ACC112 (cell line): ENCODE data around the gene PHF21B.

Source experiments
- H2AFZ ChIP-seq: fragments of 200-600 bp; sonication (generic); one replicate; pipeline ENCODE4 v1.6.0; 2017; ENCODE audit warnings: antibody characterized with exemption, low read length; ENCODE audit not compliant: unreplicated experiment
- H3K27ac ChIP-seq: fragments of 200-600 bp; sonication (generic); 2 replicates; pipeline ENCODE4 v1.5.1; 2014; ENCODE audit warnings: low read depth, mild to moderate bottlenecking, antibody characterized with exemption, low read length, moderate library complexity
- H3K27me3 ChIP-seq: fragments of 200-600 bp; sonication (generic); 2 replicates; pipeline ENCODE4 v1.6.1; 2014; ENCODE audit warnings: mild to moderate bottlenecking, antibody characterized with exemption, low read length, moderate library complexity, mixed read lengths; ENCODE audit not compliant: insufficient read depth
- H3K36me3 ChIP-seq: fragments of 200-600 bp; sonication (generic); 2 replicates; pipeline ENCODE4 v1.6.1; 2016; ENCODE audit warnings: mild to moderate bottlenecking, antibody characterized with exemption, low read length, moderate library complexity, mixed read lengths; ENCODE audit not compliant: insufficient read depth
- H3K4me1 ChIP-seq: fragments of 200-600 bp; sonication (generic); one replicate; pipeline ENCODE4 v1.6.1; 2016; ENCODE audit warnings: low read length, mixed read lengths; ENCODE audit not compliant: insufficient read depth, unreplicated experiment, control insufficient read depth
- H3K4me3 ChIP-seq: fragments of 200-600 bp; sonication (generic); 2 replicates; pipeline ENCODE4 v1.5.1; 2014; ENCODE audit warnings: mild to moderate bottlenecking, low read depth, low read length
- H3K79me2 ChIP-seq: fragments of 200-600 bp; sonication (generic); one replicate; pipeline ENCODE4 v1.6.0; 2016; ENCODE audit warnings: low read length; ENCODE audit not compliant: control insufficient read depth, unreplicated experiment, insufficient read depth

Gene PHF21B

DNA sequence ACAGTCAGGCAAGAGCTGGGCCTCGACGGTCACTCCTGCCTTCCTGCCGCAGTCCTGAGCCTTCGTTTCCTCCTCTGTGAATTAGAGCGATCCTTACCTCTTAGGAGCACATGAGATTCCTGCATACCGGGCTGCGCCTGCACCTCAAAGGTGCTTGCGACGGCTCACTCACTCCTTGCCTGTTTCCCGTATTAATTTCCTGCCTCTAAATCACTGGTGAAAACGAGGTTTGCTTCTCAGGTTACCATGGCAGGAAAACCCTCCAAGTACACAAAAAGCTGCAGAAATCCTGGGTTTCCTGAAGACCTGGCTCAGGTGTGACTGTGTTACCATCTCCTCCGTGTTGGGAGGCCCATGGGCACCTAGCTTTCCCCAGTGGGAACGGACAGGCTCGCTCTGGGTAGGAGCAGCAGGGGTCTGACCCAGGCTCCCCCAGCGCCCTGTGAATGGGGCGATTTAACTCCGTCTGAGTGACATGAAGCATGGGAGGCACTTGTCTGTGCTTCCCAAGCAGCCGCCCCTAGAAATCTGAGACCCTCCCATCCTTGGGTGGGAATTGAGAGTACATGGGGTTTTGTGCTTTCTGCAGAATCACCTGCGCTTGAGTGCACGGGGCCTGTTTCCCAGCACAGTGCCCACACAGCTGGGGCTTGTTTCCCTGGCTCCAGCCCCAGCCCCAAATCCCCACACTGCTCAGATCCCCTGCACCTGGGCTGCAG is 64.8 kb downstream of the PHF21B start:
- no peaks in the 10 kb centered on the region for H3K4me1 ChIP-seq
- H3K36me3 ChIP-seq: no peaks in the 10 kb centered on the region
- peaks cover 12% of the 10 kb centered on the region for H3K27me3 ChIP-seq
- H3K79me2 ChIP-seq: no peaks in the 10 kb centered on the region
- H2AFZ ChIP-seq: no peak overlapping the region
- no peak overlapping the region for H3K27ac ChIP-seq
- H3K4me3 ChIP-seq: no peak overlapping the region

- no peaks in the 10 kb centered on the region for H3K4me1 ChIP-seq
- no peak overlapping the region for H3K4me3 ChIP-seq
- H3K27ac ChIP-seq: no peak overlapping the region
- no peaks in the 10 kb centered on the region for H3K36me3 ChIP-seq
- H2AFZ ChIP-seq: no peak overlapping the region
- H3K79me2 ChIP-seq: no peaks in the 10 kb centered on the region
- peaks cover 12% of the 10 kb centered on the region for H3K27me3 ChIP-seq
These were observed 66.0 kb downstream of the PHF21B start for GRCh38 chr22:44943701-44944324.

- Histone ChIP-seq H3K4me1 (no peaks in the 10 kb centered on the region), H2AFZ (no peak overlapping the region), H3K36me3 (no peaks in the 10 kb centered on the region), H3K79me2 (no peaks in the 10 kb centered on the region), H3K4me3 (no peak overlapping the region), H3K27ac (no peak overlapping the region), H3K27me3 (peaks cover 12% of the 10 kb centered on the region)
These were observed 66.7 kb downstream of the PHF21B start for GRCh38 chr22:44942979-44943700.

DNA sequence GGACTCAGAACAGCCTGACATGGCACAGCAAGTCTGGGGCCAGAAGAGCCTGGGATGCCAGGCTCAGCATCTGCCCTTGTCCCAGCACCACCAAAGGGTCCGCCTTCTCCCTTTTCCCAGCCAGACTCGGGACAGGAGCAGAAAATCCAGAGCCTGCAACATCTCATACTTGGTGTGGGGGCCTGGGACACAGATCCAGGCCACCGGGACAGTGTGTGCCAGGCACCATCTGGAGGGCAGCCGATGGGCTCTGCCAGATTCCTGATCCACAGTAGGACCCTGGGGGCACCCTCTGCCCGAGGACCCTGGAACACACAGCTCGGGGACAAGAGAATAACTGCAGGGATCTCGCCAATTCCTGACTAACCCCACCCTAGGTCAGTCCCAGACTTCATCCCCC is 67.7 kb downstream of the PHF21B start:
- H3K4me1 ChIP-seq: no peaks in the 10 kb centered on the region
- peaks cover 12% of the 10 kb centered on the region for H3K27me3 ChIP-seq
- H3K4me3 ChIP-seq: no peak overlapping the region
- H3K36me3 ChIP-seq: no peaks in the 10 kb centered on the region
- H3K79me2 ChIP-seq: no peaks in the 10 kb centered on the region
- no peak overlapping the region for H2AFZ ChIP-seq
- H3K27ac ChIP-seq: no peak overlapping the region

- H3K4me1 ChIP-seq: no peaks in the 10 kb centered on the region
- H3K79me2 ChIP-seq: no peaks in the 10 kb centered on the region
- no peak overlapping the region for H3K27ac ChIP-seq
- H2AFZ ChIP-seq: no peak overlapping the region
- H3K27me3 ChIP-seq: peaks cover 12% of the 10 kb centered on the region
- no peaks in the 10 kb centered on the region for H3K36me3 ChIP-seq
- H3K4me3 ChIP-seq: no peak overlapping the region
These were observed 68.6 kb downstream of the PHF21B start for GRCh38 chr22:44941207-44941606.

- H2AFZ ChIP-seq: no peak overlapping the region
- H3K4me3 ChIP-seq: no peak overlapping the region
- H3K27me3 ChIP-seq: peaks cover 12% of the 10 kb centered on the region
- H3K4me1 ChIP-seq: no peaks in the 10 kb centered on the region
- H3K36me3 ChIP-seq: no peaks in the 10 kb centered on the region
- no peak overlapping the region for H3K27ac ChIP-seq
- no peaks in the 10 kb centered on the region for H3K79me2 ChIP-seq
These were observed 69.7 kb downstream of the PHF21B start for GRCh38 chr22:44940130-44940529.

GRCh38 chr22:44939451-44939850 is 70.4 kb downstream of the PHF21B start:
- no peaks in the 10 kb centered on the region for H3K36me3 ChIP-seq
- peaks cover 12% of the 10 kb centered on the region for H3K27me3 ChIP-seq
- H3K4me3 ChIP-seq: no peak overlapping the region
- H3K27ac ChIP-seq: no peak overlapping the region
- H3K79me2 ChIP-seq: no peaks in the 10 kb centered on the region
- H3K4me1 ChIP-seq: no peaks in the 10 kb centered on the region
- H2AFZ ChIP-seq: no peak overlapping the region

GRCh38 chr22:44938886-44939285 is 70.9 kb downstream of the PHF21B start:
- no peaks in the 10 kb centered on the region for H3K4me1 ChIP-seq
- H3K36me3 ChIP-seq: no peaks in the 10 kb centered on the region
- no peak overlapping the region for H3K27ac ChIP-seq
- H2AFZ ChIP-seq: no peak overlapping the region
- H3K4me3 ChIP-seq: no peak overlapping the region
- peaks cover 10% of the 10 kb centered on the region for H3K27me3 ChIP-seq
- H3K79me2 ChIP-seq: no peaks in the 10 kb centered on the region

GRCh38 chr22:44937216-44937615 is 72.6 kb downstream of the PHF21B start:
- Histone ChIP-seq H3K27ac (no peak overlapping the region), H3K27me3 (peaks cover 7% of the 10 kb centered on the region), H3K79me2 (no peaks in the 10 kb centered on the region), H3K4me3 (no peak overlapping the region), H3K4me1 (no peaks in the 10 kb centered on the region), H2AFZ (no peak overlapping the region), H3K36me3 (no peaks in the 10 kb centered on the region)

- H3K79me2 ChIP-seq: no peaks in the 10 kb centered on the region
- H3K27me3 ChIP-seq: peaks cover 7% of the 10 kb centered on the region
- no peak overlapping the region for H3K27ac ChIP-seq
- H3K4me3 ChIP-seq: no peak overlapping the region
- no peaks in the 10 kb centered on the region for H3K4me1 ChIP-seq
- no peak overlapping the region for H2AFZ ChIP-seq
- no peaks in the 10 kb centered on the region for H3K36me3 ChIP-seq
These were observed 73.6 kb downstream of the PHF21B start for GRCh38 chr22:44936201-44936600.

DNA sequence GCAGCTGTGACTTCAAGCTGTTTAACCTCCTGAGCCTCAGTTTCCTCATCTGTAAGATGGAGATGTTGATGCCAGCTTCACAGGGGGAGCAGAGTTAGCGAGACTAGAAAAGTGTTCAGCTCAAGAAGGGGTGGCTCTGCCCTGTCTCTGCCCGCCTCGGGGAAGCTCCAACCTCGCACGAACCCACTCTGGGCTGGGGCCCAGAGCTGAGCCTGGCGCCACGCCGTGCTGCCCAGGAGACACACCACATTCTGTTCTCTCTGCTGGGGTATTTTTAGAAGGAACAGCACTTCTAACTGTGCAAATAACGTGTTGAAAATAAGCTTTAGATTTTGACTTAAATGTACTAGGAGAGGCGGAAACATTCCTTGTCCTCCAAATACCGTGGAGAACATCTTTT is 74.1 kb downstream of the PHF21B start:
- peaks cover 7% of the 10 kb centered on the region; the same call in 1 of the 2 replicates for H3K27me3 ChIP-seq
- H3K79me2 ChIP-seq: no peaks in the 10 kb centered on the region
- no peaks in the 10 kb centered on the region for H3K36me3 ChIP-seq
- H2AFZ ChIP-seq: no peak overlapping the region
- no peaks in the 10 kb centered on the region for H3K4me1 ChIP-seq
- no peak overlapping the region for H3K4me3 ChIP-seq
- H3K27ac ChIP-seq: no peak overlapping the region
